Measurements from ENCODE around the gene GTPBP1. TPM values are rescaled to one million over a fixed set of nuclear protein-coding genes. Genes with fewer than 3 reads are reported as not detected.

GTPBP1 gene
- total and polyA plus RNA-seq, 2 of the 4 experiments (the other 2 are of a cell fraction) = 12.4 to 29.5 TPM

DNA sequence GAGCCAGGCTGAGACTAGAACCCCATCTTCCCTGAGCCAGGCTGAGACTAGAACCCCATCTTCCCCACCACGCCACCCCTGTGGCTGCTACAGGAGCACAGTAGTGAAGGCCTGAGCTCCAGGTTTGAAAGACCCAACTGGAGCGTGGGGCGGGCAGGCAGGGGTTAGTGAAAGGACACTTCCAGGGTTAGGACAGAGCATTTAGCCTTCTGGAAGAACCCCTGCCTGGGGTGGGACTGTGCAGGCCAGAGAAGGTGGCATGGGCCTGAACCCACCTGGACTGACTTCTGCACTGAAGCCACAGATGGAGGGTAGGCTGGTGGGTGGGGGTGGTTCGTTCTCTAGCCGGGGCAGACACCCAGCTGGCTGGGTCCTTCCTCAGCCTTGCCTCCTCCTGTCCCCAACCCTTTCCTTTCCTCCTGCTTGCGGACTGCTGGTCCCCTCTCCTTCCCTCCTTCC lies 26.0 kb downstream of the GTPBP1 start:
- ChIA-PET POLR2A (ENCODE audit: unreplicated experiment) (no interaction called here), CTCF (no interaction called here)
- Histone ChIP-seq H4K5ac (ENCODE audit: low read depth, low read length) (no peak overlapping the region), H2BK120ac (ENCODE audit: low read depth, low read length) (no peak overlapping the region), H3K27me3 (ENCODE audit: control insufficient read depth, insufficient read depth, low read length) (no peaks in the 10 kb centered on the region), H2AK5ac (ENCODE audit: low read depth, low read length) (no peak overlapping the region), H4K8ac (ENCODE audit: low read depth in 2 of 2, low read length in 2 of 2) (no peak overlapping the region), H3K4me1 (ENCODE audit: control insufficient read depth, insufficient read depth, low read length) (peaks cover 5% of the 10 kb centered on the region), H3K9me1 (ENCODE audit: insufficient read depth, low read length) (no peaks in the 10 kb centered on the region), H3K14ac (replicated peaks; ENCODE audit: low read depth, low read length) (no peak overlapping the region), H3K4me2 (ENCODE audit: low read depth, low read length) (no peak overlapping the region), H2BK5ac (ENCODE audit: low read depth, low read length, poor library complexity, severe bottlenecking) (no peak overlapping the region), H4K91ac (ENCODE audit: insufficient read depth, low read depth, low read length) (no peak overlapping the region), H2AFZ (replicated peaks; ENCODE audit: low read length, poor library complexity) (no peak overlapping the region), H2BK20ac (ENCODE audit: low read depth, low read length) (no peak overlapping the region), H3K4me3 (ENCODE audit: insufficient read depth, low read depth, low read length) (no peak overlapping the region), H3K18ac (ENCODE audit: low read depth, low read length) (no peak overlapping the region), H3K4ac (ENCODE audit: low read depth, low read length) (no peak overlapping the region), H4K20me1 (ENCODE audit: insufficient read depth, low read length) (peaks cover 14% of the 10 kb centered on the region), H3K23ac (ENCODE audit: low read depth, low read length) (no peak overlapping the region), H3K56ac (ENCODE audit: extremely low read depth, insufficient read depth, low read length) (no peak overlapping the region), H3K27ac (ENCODE audit: insufficient read depth, low read length) (no peak overlapping the region), H3K36me3 (ENCODE audit: control insufficient read depth, insufficient read depth, low read length) (peaks cover 77% of the 10 kb centered on the region), H2AK9ac (replicated peaks; ENCODE audit: low read depth, low read length, poor library complexity) (no peak overlapping the region), H3K9me3 (ENCODE audit: control insufficient read depth, insufficient read depth, low read length) (no peaks in the 10 kb centered on the region), H3K9ac (ENCODE audit: low read depth, low read length) (no peak overlapping the region), H2BK15ac (ENCODE audit: low read depth, low read length) (no peak overlapping the region), H3K79me1 (ENCODE audit: low read depth in 1 of 2, low read length in 2 of 2) (peaks cover 0 to 10% of the 10 kb centered on the region in 2 experiments; a peak in 2 of 4 replicates)
- in situ Hi-C loops (cut with MboI; ENCODE audit: low sequenced_read_pairs) = no loop called here
- no TSS peak for BruUV-seq (replicated peaks)
- 100% methylated on average over 1 of the region's 6 CpGs; no CpG with 5 or more reads in 1 of the 2 experiments for WGBS, 2 experiments (ENCODE audit: extremely low coverage in 2 of 2, insufficient read length in 1 of 2)
- DNase-seq = no peak
- dilution Hi-C loops (cut with HindIII; ENCODE audit: low sequenced_read_pairs, unreplicated experiment) = no loop called here
- intact Hi-C loops (cut with micrococcal nuclease) = no loop called here
- no peak for ATAC-seq (ENCODE audit: low read depth)
- TF ChIP-seq SMC3 (IDR thresholded peaks at IDR 0.05; ENCODE audit: low read depth, low read length) (no peak), MXI1 (IDR thresholded peaks at IDR 0.05; ENCODE audit: borderline replicate concordance, low read depth, low read length) (no peak), NFE2L2 (IDR thresholded peaks at IDR 0.05; ENCODE audit: low read depth, low read length) (no peak), RAD21 (IDR thresholded peaks at IDR 0.05; ENCODE audit: low read length) (no peak), RCOR1 (IDR thresholded peaks at IDR 0.05; ENCODE audit: insufficient replicate concordance, low read length) (no peak), MAFK (IDR thresholded peaks at IDR 0.05; ENCODE audit: low read depth, low read length) (no peak), CHD1 (IDR thresholded peaks at IDR 0.05; ENCODE audit: low read depth, low read length) (no peak), POLR2A (IDR thresholded peaks at IDR 0.05; ENCODE audit: low read depth, low read length) (no peak), CEBPB (IDR thresholded peaks at IDR 0.05; ENCODE audit: low read depth, low read length) (no peak), FOS (IDR thresholded peaks at IDR 0.05; ENCODE audit: low read depth, low read length) (no peak)
- TF ChIP-seq, protein P1, sequence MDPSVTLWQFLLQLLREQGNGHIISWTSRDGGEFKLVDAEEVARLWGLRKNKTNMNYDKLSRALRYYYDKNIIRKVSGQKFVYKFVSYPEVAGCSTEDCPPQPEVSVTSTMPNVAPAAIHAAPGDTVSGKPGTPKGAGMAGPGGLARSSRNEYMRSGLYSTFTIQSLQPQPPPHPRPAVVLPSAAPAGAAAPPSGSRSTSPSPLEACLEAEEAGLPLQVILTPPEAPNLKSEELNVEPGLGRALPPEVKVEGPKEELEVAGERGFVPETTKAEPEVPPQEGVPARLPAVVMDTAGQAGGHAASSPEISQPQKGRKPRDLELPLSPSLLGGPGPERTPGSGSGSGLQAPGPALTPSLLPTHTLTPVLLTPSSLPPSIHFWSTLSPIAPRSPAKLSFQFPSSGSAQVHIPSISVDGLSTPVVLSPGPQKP (IDR thresholded peaks at IDR 0.05; ENCODE audit: borderline replicate concordance, low read depth, low read length) = no peak
- TF ChIP-seq, protein P2, sequence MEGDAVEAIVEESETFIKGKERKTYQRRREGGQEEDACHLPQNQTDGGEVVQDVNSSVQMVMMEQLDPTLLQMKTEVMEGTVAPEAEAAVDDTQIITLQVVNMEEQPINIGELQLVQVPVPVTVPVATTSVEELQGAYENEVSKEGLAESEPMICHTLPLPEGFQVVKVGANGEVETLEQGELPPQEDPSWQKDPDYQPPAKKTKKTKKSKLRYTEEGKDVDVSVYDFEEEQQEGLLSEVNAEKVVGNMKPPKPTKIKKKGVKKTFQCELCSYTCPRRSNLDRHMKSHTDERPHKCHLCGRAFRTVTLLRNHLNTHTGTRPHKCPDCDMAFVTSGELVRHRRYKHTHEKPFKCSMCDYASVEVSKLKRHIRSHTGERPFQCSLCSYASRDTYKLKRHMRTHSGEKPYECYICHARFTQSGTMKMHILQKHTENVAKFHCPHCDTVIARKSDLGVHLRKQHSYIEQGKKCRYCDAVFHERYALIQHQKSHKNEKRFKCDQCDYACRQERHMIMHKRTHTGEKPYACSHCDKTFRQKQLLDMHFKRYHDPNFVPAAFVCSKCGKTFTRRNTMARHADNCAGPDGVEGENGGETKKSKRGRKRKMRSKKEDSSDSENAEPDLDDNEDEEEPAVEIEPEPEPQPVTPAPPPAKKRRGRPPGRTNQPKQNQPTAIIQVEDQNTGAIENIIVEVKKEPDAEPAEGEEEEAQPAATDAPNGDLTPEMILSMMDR (conservative IDR thresholded peaks at IDR 0.05; ENCODE audit: low read depth, low read length) = no peak
- TF ChIP-seq, protein P3, sequence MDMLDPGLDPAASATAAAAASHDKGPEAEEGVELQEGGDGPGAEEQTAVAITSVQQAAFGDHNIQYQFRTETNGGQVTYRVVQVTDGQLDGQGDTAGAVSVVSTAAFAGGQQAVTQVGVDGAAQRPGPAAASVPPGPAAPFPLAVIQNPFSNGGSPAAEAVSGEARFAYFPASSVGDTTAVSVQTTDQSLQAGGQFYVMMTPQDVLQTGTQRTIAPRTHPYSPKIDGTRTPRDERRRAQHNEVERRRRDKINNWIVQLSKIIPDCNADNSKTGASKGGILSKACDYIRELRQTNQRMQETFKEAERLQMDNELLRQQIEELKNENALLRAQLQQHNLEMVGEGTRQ (IDR thresholded peaks at IDR 0.05; ENCODE audit: low read depth, low read length) = no peak

All from IMR-90 (cell line).